Keratinocyte (primary cell): ENCODE data around the gene CNTF. TPM values are rescaled to one million over a fixed set of nuclear protein-coding genes. Genes with fewer than 3 reads are reported as not detected.

Experiments
- DNase-seq: peaks from one replicate; pipeline ENCODE4 v3.0.0-alpha.2; 2011; ENCODE audit warnings: low read depth, missing footprints, low spot score
- FAIRE-seq: peaks from 2 replicates; lab custom pipeline; 2011; peaks lifted over from hg19 to GRCh38; lab: Jason Lieb, UNC
- H2AFZ ChIP-seq: 2 replicates; pipeline ENCODE4 v1.6.0; 2012; ENCODE audit warnings: low read length, control low read depth, inconsistent platforms; ENCODE audit not compliant: control insufficient read depth
- H3K27ac ChIP-seq: 2 replicates; pipeline ENCODE4 v1.5.1; 2011; ENCODE audit warnings: low read length; ENCODE audit not compliant: control insufficient read depth, insufficient read depth
- H3K27me3 ChIP-seq: 3 replicates; pipeline ENCODE4 v1.6.0; 2011; ENCODE audit warnings: low read length; ENCODE audit not compliant: control insufficient read depth, insufficient read depth; ENCODE audit errors: extremely low read depth
- H3K36me3 ChIP-seq, 2 experiments: 2 replicates in 1 of 2; 3 replicates in 1 of 2; pipeline ENCODE4 v1.5.1; 2011; ENCODE audit warnings: low read length in 2 of 2, mild to moderate bottlenecking in 1 of 2; ENCODE audit not compliant: control insufficient read depth in 2 of 2, insufficient read depth in 2 of 2; ENCODE audit errors: extremely low read depth in 1 of 2
- H3K4me1 ChIP-seq: 3 replicates; pipeline ENCODE4 v1.5.1; 2011; ENCODE audit warnings: low read length; ENCODE audit not compliant: control insufficient read depth, insufficient read depth; ENCODE audit errors: extremely low read depth
- H3K4me2 ChIP-seq: 3 replicates; pipeline ENCODE4 v1.6.0; 2011; ENCODE audit warnings: low read depth, low read length; ENCODE audit not compliant: control insufficient read depth, insufficient read depth; ENCODE audit errors: extremely low read depth
- H3K4me3 ChIP-seq, 3 experiments: fragments of 200-600 bp in 1 of 3; sonication (generic) in 1 of 3; 2 replicates in 2 of 3; 3 replicates in 1 of 3; pipeline ENCODE4 v1.5.1; 2011 to 2016; ENCODE audit warnings: low read length in 3 of 3, mild to moderate bottlenecking in 3 of 3, control low read depth in 2 of 3, inconsistent platforms in 1 of 3, low read depth in 1 of 3, mixed read lengths in 1 of 3, mixed run types in 1 of 3, moderate library complexity in 1 of 3; ENCODE audit not compliant: control insufficient read depth in 2 of 3, insufficient read depth in 2 of 3; ENCODE audit errors: extremely low read depth in 1 of 3
- H3K79me2 ChIP-seq: 2 replicates; pipeline ENCODE4 v1.6.0; 2012; ENCODE audit warnings: low read length; ENCODE audit not compliant: control insufficient read depth, insufficient read depth
- H3K9ac ChIP-seq: 3 replicates; pipeline ENCODE4 v1.6.0; 2011; ENCODE audit warnings: low read length; ENCODE audit not compliant: control insufficient read depth, insufficient read depth; ENCODE audit errors: extremely low read depth
- H3K9me1 ChIP-seq: 3 replicates; pipeline ENCODE4 v1.6.0; 2011; ENCODE audit warnings: low read length; ENCODE audit not compliant: control insufficient read depth, insufficient read depth; ENCODE audit errors: extremely low read depth
- H3K9me3 ChIP-seq: 2 replicates; pipeline ENCODE4 v1.5.1; 2012; ENCODE audit warnings: low read depth, low read length; ENCODE audit not compliant: control insufficient read depth
- H4K20me1 ChIP-seq: 3 replicates; pipeline ENCODE4 v1.6.0; 2011; ENCODE audit warnings: low read length; ENCODE audit not compliant: control insufficient read depth, insufficient read depth; ENCODE audit errors: extremely low read depth
- EZH2 ChIP-seq: IDR thresholded peaks from one replicate; pipeline ENCODE4 v1.6.1; 2012; ENCODE audit warnings: inconsistent platforms, mild to moderate bottlenecking, low read length, moderate library complexity
- dilution Hi-C: fragments of 300-500 bp; cut with MboI; formaldehyde crosslinking; loops from one replicate; pipeline ENCODE4 v1.7.0; 2020; ENCODE audit warnings: low sequenced_read_pairs; ENCODE audit not compliant: extremely low pct_ligation_motif_present
- polyA plus RNA-seq, 5 experiments: library from polyadenylated mRNA; depleted of rRNA in 3 of 5; stranded (reverse) in 3 of 5; stranded (forward) in 1 of 5; unstranded in 1 of 5; fragments of >200 nt; gene quantifications; 1 replicate in 1 of 5; 2 replicates in 3 of 5; 3 replicates in 1 of 5; pipeline versions ENCODE4 v1.2.1 to v1.2.3, GENCODE V29; 2011 to 2012; ENCODE audit warnings: missing spikeins in 2 of 5, low read depth in 1 of 5, low replicate concordance in 1 of 5
- TF ChIP-seq, protein P1 (sequence below), 3 experiments: IDR thresholded peaks in 1 of 3; conservative IDR thresholded peaks in 1 of 3; optimal IDR thresholded peaks in 1 of 3; 2 replicates in 2 of 3; 3 replicates in 1 of 3; pipeline versions ENCODE3 to v1.5.1; 2011; ENCODE audit warnings: low read length in 3 of 3, mild to moderate bottlenecking in 3 of 3, moderate library complexity in 2 of 3, control low read depth in 1 of 3, inconsistent platforms in 1 of 3; ENCODE audit not compliant: insufficient read depth in 2 of 3; ENCODE audit errors: extremely low read depth in 1 of 3

Gene CNTF
- polyA plus RNA-seq, 1 donor (not counting 4 experiments of a cell fraction or from before 2014, with no cell fraction given): 1.9 TPM

DNA sequence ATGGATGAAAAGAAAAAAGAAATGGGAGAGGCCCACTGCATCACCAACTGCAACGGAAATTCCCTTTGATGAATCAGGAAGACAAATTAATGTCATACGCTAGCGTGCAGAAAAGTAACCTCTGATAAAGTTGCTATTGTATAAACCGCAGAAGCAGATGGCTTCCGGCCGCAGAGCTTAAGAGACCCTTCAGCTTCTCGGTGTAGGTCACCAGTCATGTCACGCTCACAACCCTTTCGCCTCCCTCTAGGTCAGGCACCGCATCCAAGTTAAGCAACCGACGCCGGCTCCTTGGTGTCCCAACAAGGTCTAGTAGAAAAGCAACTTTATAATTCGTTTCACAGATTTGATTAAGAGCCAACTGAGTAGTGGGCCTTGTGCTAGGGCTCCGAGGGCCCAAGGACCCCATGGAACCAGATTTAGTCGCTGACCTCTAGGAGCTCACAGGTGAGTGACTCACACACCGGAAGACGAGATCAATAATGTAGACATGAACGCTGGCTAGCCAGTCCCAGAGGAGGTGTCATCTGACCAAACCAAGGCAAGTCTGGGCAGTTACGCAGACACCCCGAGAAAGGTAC is 44.8 kb upstream of the CNTF start:
- Histone ChIP-seq H3K27ac (peak overlapping the region; percentile 100), H3K9ac (peak overlapping the region; percentile 100), H2AFZ (peak overlapping the region; percentile 11), H3K9me1 (no peaks in the 10 kb centered on the region), H3K36me3 (no peaks in the 10 kb centered on the region), H3K4me1 (peaks cover 63% of the 10 kb centered on the region), H3K27me3 (no peaks in the 10 kb centered on the region), H3K4me2 (peak overlapping the region; percentile 97), H4K20me1 (peaks cover 3% of the 10 kb centered on the region), H3K79me2 (peaks cover 40% of the 10 kb centered on the region), H3K9me3 (no peaks in the 10 kb centered on the region), H3K4me3 (peak overlapping the region; percentile 84 to 96 (median 89))
- DNase-seq (peak; percentile 44), FAIRE-seq (peak; percentile 91)
- dilution Hi-C loops: no loop called here
- TF ChIP-seq EZH2: no peak
- TF ChIP-seq, protein P1, sequence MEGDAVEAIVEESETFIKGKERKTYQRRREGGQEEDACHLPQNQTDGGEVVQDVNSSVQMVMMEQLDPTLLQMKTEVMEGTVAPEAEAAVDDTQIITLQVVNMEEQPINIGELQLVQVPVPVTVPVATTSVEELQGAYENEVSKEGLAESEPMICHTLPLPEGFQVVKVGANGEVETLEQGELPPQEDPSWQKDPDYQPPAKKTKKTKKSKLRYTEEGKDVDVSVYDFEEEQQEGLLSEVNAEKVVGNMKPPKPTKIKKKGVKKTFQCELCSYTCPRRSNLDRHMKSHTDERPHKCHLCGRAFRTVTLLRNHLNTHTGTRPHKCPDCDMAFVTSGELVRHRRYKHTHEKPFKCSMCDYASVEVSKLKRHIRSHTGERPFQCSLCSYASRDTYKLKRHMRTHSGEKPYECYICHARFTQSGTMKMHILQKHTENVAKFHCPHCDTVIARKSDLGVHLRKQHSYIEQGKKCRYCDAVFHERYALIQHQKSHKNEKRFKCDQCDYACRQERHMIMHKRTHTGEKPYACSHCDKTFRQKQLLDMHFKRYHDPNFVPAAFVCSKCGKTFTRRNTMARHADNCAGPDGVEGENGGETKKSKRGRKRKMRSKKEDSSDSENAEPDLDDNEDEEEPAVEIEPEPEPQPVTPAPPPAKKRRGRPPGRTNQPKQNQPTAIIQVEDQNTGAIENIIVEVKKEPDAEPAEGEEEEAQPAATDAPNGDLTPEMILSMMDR (optimal IDR thresholded peaks at IDR 0.05 in 1 of 3, IDR thresholded peaks at IDR 0.05 in 1 of 3, conservative IDR thresholded peaks at IDR 0.05 in 1 of 3; ENCODE audit: extremely low read depth in 1 of 3, insufficient read depth in 2 of 3, low read length in 3 of 3): no peak

DNA sequence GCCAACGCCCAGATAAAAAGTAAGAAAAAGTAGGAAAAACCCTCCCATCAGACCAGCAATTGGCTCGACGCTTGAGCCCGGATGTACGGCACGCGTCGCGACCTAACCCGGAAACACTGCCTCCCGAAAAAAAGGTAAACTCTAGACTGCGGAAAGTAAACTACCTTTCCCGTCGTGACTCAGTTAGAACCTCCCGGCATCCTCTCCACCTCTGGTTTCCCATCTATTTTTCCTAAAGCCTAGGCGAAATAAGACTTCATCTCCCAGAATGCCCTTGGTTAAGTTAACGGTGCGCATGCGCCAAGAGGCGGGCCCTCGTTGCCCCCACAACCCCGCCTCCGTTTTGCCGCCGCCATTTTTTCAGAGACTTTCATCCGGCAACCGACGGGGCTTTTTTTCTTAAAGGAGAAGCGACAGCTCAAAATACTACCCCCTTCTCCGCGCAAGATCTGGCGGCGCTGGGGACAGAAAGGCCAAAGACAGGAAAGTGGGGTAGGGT is 44.3 kb upstream of the CNTF start:
- H3K36me3 ChIP-seq: no peaks in the 10 kb centered on the region
- H3K9me3 ChIP-seq: no peaks in the 10 kb centered on the region
- no peak for FAIRE-seq
- H3K4me3 ChIP-seq: peak overlapping the region; percentile 94 to 96 (median 95)
- H4K20me1 ChIP-seq: peaks cover 3% of the 10 kb centered on the region
- peaks cover 62% of the 10 kb centered on the region for H3K4me1 ChIP-seq
- H2AFZ ChIP-seq: peak overlapping the region; percentile 72
- dilution Hi-C loops: no loop called here
- no peaks in the 10 kb centered on the region for H3K27me3 ChIP-seq
- H3K9me1 ChIP-seq: no peaks in the 10 kb centered on the region
- DNase-seq: peak; percentile 90
- TF ChIP-seq, protein P1 (optimal IDR thresholded peaks at IDR 0.05 in 1 of 3, IDR thresholded peaks at IDR 0.05 in 1 of 3, conservative IDR thresholded peaks at IDR 0.05 in 1 of 3; ENCODE audit: extremely low read depth in 1 of 3, insufficient read depth in 2 of 3, low read length in 3 of 3): no peak
- TF ChIP-seq EZH2: no peak
- peak overlapping the region; percentile 100 for H3K27ac ChIP-seq
- H3K4me2 ChIP-seq: peak overlapping the region; percentile 97
- H3K9ac ChIP-seq: peak overlapping the region; percentile 100
- peaks cover 45% of the 10 kb centered on the region for H3K79me2 ChIP-seq
